HEK293 (cell line): ENCODE measurements around the gene NEURL2.

Experiments
- SCRT1 ChIP-seq: fragments of 450-650 bp; formaldehyde crosslinking; IDR thresholded peaks from 2 replicates; pipeline ENCODE4 v1.5.1; 2016; ENCODE audit warnings: missing biosample characterization, missing genetic modification characterization, borderline replicate concordance
- SP2 ChIP-seq: fragments of 450-650 bp; formaldehyde crosslinking; IDR thresholded peaks from 2 replicates; pipeline ENCODE4 v1.5.1; 2016; ENCODE audit warnings: missing biosample characterization, missing genetic modification characterization
- ZNF423 ChIP-seq: fragments of 450-650 bp; formaldehyde crosslinking; IDR thresholded peaks from 2 replicates; pipeline ENCODE4 v1.5.1; 2016; ENCODE audit warnings: missing biosample characterization, missing genetic modification characterization
- TF ChIP-seq, protein P1 (sequence below): fragments of 450-650 bp; formaldehyde crosslinking; IDR thresholded peaks from 2 replicates; pipeline ENCODE4 v1.5.1; 2016; ENCODE audit warnings: missing biosample characterization, missing genetic modification characterization
- TF ChIP-seq, protein P2 (sequence below): IDR thresholded peaks from 2 replicates; pipeline ENCODE4 v1.6.1; 2011; ENCODE audit warnings: mild to moderate bottlenecking, low read depth, low read length, borderline replicate concordance

DNA sequence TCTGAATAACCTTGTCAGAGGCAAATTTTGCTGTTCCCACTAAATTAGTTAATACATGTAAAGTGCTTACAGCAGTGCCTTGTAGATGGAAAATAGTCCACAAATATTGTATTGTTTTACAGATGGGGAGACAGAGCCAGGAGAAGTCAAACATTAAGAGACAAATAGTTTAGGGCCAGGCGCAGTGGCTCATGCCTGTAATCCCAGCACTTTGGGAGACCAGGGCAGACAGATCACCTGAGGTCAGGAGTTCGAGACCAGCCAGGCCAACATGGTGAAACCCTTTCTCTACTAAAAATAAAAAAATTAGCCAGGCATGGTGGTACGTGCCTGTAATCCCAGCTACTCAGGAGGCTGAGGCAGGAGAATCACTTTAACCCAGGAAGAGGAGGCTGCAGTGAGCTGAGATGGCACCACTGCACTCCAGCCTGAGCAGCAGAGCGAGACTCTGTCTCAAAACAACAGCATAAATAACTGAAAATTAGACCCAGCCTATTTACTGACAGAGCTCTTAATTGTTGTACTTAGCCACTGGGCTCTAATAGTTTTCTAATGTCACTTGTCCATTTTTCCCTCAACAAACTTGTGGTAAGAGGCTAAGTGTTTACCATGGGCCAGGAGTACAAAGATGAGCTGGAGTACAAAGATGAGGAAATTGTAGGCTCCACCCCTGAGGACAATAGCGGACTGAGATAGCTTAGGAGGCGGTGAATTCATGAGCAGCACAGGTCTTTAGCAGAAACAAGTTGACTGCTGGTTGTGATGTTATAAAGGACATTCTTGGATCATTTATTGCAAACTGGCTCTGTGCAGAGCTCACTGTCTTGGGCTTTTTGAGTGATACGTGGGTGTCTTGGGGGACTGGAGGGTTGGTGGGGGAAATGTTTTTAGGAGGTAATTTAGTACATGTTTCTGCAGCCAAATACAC is 27.2 kb downstream of the NEURL2 start:
- TF ChIP-seq, protein P1, sequence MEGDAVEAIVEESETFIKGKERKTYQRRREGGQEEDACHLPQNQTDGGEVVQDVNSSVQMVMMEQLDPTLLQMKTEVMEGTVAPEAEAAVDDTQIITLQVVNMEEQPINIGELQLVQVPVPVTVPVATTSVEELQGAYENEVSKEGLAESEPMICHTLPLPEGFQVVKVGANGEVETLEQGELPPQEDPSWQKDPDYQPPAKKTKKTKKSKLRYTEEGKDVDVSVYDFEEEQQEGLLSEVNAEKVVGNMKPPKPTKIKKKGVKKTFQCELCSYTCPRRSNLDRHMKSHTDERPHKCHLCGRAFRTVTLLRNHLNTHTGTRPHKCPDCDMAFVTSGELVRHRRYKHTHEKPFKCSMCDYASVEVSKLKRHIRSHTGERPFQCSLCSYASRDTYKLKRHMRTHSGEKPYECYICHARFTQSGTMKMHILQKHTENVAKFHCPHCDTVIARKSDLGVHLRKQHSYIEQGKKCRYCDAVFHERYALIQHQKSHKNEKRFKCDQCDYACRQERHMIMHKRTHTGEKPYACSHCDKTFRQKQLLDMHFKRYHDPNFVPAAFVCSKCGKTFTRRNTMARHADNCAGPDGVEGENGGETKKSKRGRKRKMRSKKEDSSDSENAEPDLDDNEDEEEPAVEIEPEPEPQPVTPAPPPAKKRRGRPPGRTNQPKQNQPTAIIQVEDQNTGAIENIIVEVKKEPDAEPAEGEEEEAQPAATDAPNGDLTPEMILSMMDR, result no peak
- TF ChIP-seq, protein P2, sequence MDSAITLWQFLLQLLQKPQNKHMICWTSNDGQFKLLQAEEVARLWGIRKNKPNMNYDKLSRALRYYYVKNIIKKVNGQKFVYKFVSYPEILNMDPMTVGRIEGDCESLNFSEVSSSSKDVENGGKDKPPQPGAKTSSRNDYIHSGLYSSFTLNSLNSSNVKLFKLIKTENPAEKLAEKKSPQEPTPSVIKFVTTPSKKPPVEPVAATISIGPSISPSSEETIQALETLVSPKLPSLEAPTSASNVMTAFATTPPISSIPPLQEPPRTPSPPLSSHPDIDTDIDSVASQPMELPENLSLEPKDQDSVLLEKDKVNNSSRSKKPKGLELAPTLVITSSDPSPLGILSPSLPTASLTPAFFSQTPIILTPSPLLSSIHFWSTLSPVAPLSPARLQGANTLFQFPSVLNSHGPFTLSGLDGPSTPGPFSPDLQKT, result no peak
- no peak for TF ChIP-seq SP2 (tag by site-specific recombination)
- no peak for TF ChIP-seq SCRT1
- no peak for TF ChIP-seq ZNF423 (tag by site-specific recombination)
